Measurements from ENCODE around the gene AKAP8L. TPM values are rescaled to one million over a fixed set of nuclear protein-coding genes. Genes with fewer than 3 reads are reported as not detected.
"Not testable (repeated sequence)": the region's sequence is repeated elsewhere in the genome, so short reads cannot be mapped to it uniquely, and the experiment has no call there.

The AKAP8L gene
- total and polyA plus RNA-seq, 2 experiments from 2014 or later = 88.7 to 155 TPM

- Histone ChIP-seq H3K27ac (no peak overlapping the region), H3K4me1 (ENCODE audit: insufficient read depth) (no peaks in the 10 kb centered on the region), H3K27me3 (no peaks in the 10 kb centered on the region), H3K9me2 (replicated peaks; ENCODE audit: insufficient read depth) (no peaks in the 10 kb centered on the region), H3K4me3 (no peak overlapping the region), H3K36me3 (replicated peaks; ENCODE audit: insufficient read depth, low read depth) (peaks cover 3% of the 10 kb centered on the region), H3K79me2 (peaks cover 15% of the 10 kb centered on the region), H3K4me2 (no peak overlapping the region), H3K9me3 (ENCODE audit: low read depth) (no peaks in the 10 kb centered on the region), H4K20me1 (ENCODE audit: insufficient read depth, poor library complexity, severe bottlenecking) (no peaks in the 10 kb centered on the region), H2AFZ (no peak overlapping the region)
- WGBS (ENCODE audit: low lambda C conversion rate, missing lambda C conversion rate) = 97% methylated on average over 3 of the region's 3 CpGs
- TF ChIP-seq EZH2phosphoT487 (IDR thresholded peaks at IDR 0.05; ENCODE audit: low read depth, severe bottlenecking, unreplicated experiment) (no peak), CTCF (IDR thresholded peaks at IDR 0.05; ENCODE audit: poor library complexity) (no peak), EZH2 (IDR thresholded peaks at IDR 0.05; ENCODE audit: borderline replicate concordance) (no peak)
- no peak for DNase-seq (ENCODE audit: low spot score)
These were observed 51.3 kb downstream of the AKAP8L start for GRCh38 chr19:15367439-15367838.

- no peaks in the 10 kb centered on the region for H3K27me3 ChIP-seq
- no peak overlapping the region for H3K27ac ChIP-seq
- no peaks in the 10 kb centered on the region for H3K9me3 ChIP-seq (ENCODE audit: low read depth)
- H3K4me1 ChIP-seq (ENCODE audit: insufficient read depth) = no peaks in the 10 kb centered on the region
- H3K36me3 ChIP-seq (replicated peaks; ENCODE audit: insufficient read depth, low read depth) = no peaks in the 10 kb centered on the region
- no peaks in the 10 kb centered on the region for H4K20me1 ChIP-seq (ENCODE audit: insufficient read depth, poor library complexity, severe bottlenecking)
- no peak overlapping the region for H3K4me3 ChIP-seq
- no peaks in the 10 kb centered on the region for H3K79me2 ChIP-seq
- H2AFZ ChIP-seq = no peak overlapping the region
- no peaks in the 10 kb centered on the region for H3K9me2 ChIP-seq (replicated peaks; ENCODE audit: insufficient read depth)
- no peak overlapping the region for H3K4me2 ChIP-seq
- WGBS (ENCODE audit: low lambda C conversion rate, missing lambda C conversion rate) = 94% methylated on average over 6 of the region's 6 CpGs
- TF ChIP-seq CTCF (IDR thresholded peaks at IDR 0.05; ENCODE audit: poor library complexity) = no peak
- no peak for TF ChIP-seq EZH2 (IDR thresholded peaks at IDR 0.05; ENCODE audit: borderline replicate concordance)
- TF ChIP-seq EZH2phosphoT487 (IDR thresholded peaks at IDR 0.05; ENCODE audit: low read depth, severe bottlenecking, unreplicated experiment) = no peak
- no peak for DNase-seq (ENCODE audit: low spot score)
These were observed 53.5 kb downstream of the AKAP8L start for GRCh38 chr19:15365264-15365663.

GRCh38 chr19:15363791-15364190 is 55.0 kb downstream of the AKAP8L start:
- H4K20me1 ChIP-seq (ENCODE audit: insufficient read depth, poor library complexity, severe bottlenecking); H3K27ac ChIP-seq; H3K36me3 ChIP-seq (replicated peaks; ENCODE audit: insufficient read depth, low read depth); H3K4me1 ChIP-seq (ENCODE audit: insufficient read depth); H3K27me3 ChIP-seq; H3K4me2 ChIP-seq; H3K79me2 ChIP-seq; H3K4me3 ChIP-seq; H2AFZ ChIP-seq; H3K9me3 ChIP-seq (ENCODE audit: low read depth); H3K9me2 ChIP-seq (replicated peaks; ENCODE audit: insufficient read depth); DNase-seq (ENCODE audit: low spot score): not testable (repeated sequence)
- WGBS (ENCODE audit: low lambda C conversion rate, missing lambda C conversion rate) = 94% methylated on average over 3 of the region's 3 CpGs

GRCh38 chr19:15363048-15363447 is 55.7 kb downstream of the AKAP8L start:
- H3K4me3 ChIP-seq; H3K9me2 ChIP-seq (replicated peaks; ENCODE audit: insufficient read depth); H4K20me1 ChIP-seq (ENCODE audit: insufficient read depth, poor library complexity, severe bottlenecking); H3K27ac ChIP-seq; H3K4me1 ChIP-seq (ENCODE audit: insufficient read depth); DNase-seq (ENCODE audit: low spot score); H2AFZ ChIP-seq; H3K36me3 ChIP-seq (replicated peaks; ENCODE audit: insufficient read depth, low read depth); H3K27me3 ChIP-seq; H3K79me2 ChIP-seq; H3K4me2 ChIP-seq; H3K9me3 ChIP-seq (ENCODE audit: low read depth): not testable (repeated sequence)
- no CpG with 5 or more reads among the region's 30 CpGs for WGBS (ENCODE audit: low lambda C conversion rate, missing lambda C conversion rate)

- not testable (repeated sequence) for H2AFZ ChIP-seq; H3K27ac ChIP-seq; H3K36me3 ChIP-seq (replicated peaks; ENCODE audit: insufficient read depth, low read depth); H3K4me3 ChIP-seq; H3K9me3 ChIP-seq (ENCODE audit: low read depth); H3K79me2 ChIP-seq; DNase-seq (ENCODE audit: low spot score); H3K4me1 ChIP-seq (ENCODE audit: insufficient read depth); H3K9me2 ChIP-seq (replicated peaks; ENCODE audit: insufficient read depth); H4K20me1 ChIP-seq (ENCODE audit: insufficient read depth, poor library complexity, severe bottlenecking); H3K27me3 ChIP-seq; H3K4me2 ChIP-seq
- 96% methylated on average over 4 of the region's 4 CpGs for WGBS (ENCODE audit: low lambda C conversion rate, missing lambda C conversion rate)
These were observed 58.8 kb downstream of the AKAP8L start for GRCh38 chr19:15360015-15360414.

Data from hepatocyte (in vitro differentiated cells).